OCI-M2 (cell line): Measurements from ENCODE around the gene DVL3.
"Not testable (repeated sequence)": the region's sequence is repeated elsewhere in the genome, so short reads cannot be mapped to it uniquely, and the experiment has no call there.

Experiments
- DNase-seq: peaks from one replicate; lab custom pipeline; 2025; ENCODE audit not compliant: unreplicated experiment; lab: John Stamatoyannopoulos, UW

Gene DVL3

GRCh38 chr3:184154885-184155643 lies at the start of gene DVL3:
DVL3 (plus strand) TSS chr3:184155377; CDS start chr3:184155636, 259 bp downstream.
- no peak for DNase-seq

DNA sequence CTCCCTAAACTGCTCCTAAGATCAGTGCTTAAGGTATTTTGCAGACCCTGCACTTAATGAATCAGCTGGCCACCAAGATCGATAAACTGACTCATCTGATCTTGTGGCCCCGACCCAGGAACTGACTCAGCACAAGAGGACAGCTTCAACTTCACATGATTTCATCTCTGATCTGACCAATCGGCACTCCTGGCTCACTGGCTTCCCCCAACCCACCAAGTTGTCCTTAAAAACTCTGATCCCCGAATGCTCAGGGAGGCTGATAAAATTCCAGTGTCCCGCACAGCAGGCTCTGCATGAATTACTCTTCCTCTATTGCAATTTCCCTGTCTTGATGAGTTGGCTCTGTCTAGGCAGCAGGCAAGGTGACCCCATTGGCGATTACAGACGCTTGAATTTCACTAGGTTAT lies 44.9 kb upstream of the DVL3 start:
- DNase-seq = no peak

- DNase-seq = no peak
These were observed 39.2 kb upstream of the DVL3 start for GRCh38 chr3:184116017-184116416.

DNA sequence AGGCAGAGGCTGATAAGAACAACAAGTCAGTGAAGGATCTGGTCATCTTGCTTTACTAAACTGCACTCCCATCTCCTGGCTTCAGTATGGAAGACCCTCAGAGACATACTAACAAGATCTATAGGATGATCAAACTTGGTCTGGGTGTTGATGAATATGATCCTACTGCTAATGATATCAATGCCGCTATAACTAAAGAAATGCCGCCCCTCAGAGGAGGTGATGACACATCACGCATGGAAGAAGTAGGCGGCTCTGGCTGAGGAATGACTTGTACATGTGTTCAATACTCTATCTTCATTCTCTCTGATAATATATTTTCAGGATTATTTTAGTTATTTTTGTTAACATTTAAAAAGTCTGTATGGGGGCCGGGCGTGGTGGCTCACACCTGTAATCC lies 37.5 kb upstream of the DVL3 start:
- no peak for DNase-seq

DNA sequence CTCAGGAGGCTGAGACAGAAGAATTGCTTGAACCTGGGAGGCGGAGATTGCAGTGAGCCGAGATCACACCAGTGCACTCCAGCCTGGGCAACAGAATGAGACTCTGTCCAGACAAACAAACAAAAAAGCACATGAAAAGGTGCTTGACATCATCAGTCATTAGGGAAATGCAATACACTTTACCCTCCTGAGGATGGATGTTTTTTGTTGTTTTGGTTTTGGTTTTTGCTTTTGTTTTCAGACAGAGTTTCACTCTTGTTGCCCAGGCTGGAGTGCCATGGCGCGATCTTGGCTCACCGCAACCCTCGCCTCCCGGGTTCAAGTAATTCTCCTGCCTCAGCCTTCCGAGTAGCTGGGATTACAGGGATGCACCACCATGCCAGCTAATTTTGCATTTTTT lies 34.1 kb upstream of the DVL3 start:
- DNase-seq = not testable (repeated sequence)

GRCh38 chr3:184126006-184126405 lies 29.2 kb upstream of the DVL3 start:
- DNase-seq = no peak

DNA sequence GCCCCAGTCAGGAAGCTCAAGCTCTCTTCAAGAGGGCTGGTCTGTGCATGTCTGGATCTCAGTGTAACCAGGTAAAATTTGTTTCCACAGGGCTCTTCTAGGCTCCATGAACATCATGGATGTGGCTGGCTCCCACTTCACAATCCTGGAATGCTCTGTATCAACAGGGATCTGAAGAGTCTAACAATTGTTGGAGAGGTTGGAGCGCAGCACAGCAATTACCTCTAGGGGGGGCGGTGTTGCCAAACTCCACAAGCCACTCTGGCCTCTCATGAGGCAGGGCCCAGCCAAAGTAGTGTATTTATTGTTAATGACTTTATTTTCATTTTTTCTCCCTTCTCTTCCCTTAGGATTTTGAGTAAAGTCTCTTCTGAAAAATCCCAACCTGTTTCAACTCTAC lies 26.2 kb upstream of the DVL3 start:
- no peak for DNase-seq

GRCh38 chr3:184132945-184133344 lies 22.2 kb upstream of the DVL3 start:
- DNase-seq = no peak

- DNase-seq = peak; percentile 34
These were observed 21.1 kb upstream of the DVL3 start for GRCh38 chr3:184133840-184134745.

GRCh38 chr3:184134746-184135148 lies 20.4 kb upstream of the DVL3 start:
- no peak for DNase-seq

- peak; percentile 41 for DNase-seq
These were observed 19.8 kb upstream of the DVL3 start, which contains the start of gene EIF2B5 for GRCh38 chr3:184135149-184135910. EIF2B5 (plus strand) TSS chr3:184135358; CDS start chr3:184135386, 28 bp downstream.

- DNase-seq = no peak
These were observed 19.3 kb upstream of the DVL3 start for GRCh38 chr3:184135911-184136260.

- no peak for DNase-seq
These were observed 14.7 kb upstream of the DVL3 start for GRCh38 chr3:184140436-184140835.

DNA sequence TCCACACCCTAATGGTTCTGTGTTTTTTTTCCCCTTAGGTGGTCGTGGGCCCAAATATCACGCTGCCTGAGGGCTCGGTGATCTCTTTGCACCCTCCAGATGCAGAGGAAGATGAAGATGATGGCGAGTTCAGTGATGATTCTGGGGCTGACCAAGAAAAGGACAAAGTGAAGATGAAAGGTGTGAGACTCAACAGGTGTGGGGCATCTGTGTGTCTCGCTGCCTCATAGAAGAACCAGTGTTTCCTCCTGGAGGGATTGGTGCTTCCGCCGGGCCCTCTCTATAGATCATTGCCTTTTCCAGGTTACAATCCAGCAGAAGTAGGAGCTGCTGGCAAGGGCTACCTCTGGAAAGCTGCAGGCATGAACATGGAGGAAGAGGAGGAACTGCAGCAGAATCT lies 13.0 kb upstream of the DVL3 start:
- DNase-seq = no peak

- DNase-seq = no peak
These were observed 11.8 kb upstream of the DVL3 start for GRCh38 chr3:184143327-184143726.

GRCh38 chr3:184144505-184144904 lies 10.7 kb upstream of the DVL3 start:
- no peak for DNase-seq

DNA sequence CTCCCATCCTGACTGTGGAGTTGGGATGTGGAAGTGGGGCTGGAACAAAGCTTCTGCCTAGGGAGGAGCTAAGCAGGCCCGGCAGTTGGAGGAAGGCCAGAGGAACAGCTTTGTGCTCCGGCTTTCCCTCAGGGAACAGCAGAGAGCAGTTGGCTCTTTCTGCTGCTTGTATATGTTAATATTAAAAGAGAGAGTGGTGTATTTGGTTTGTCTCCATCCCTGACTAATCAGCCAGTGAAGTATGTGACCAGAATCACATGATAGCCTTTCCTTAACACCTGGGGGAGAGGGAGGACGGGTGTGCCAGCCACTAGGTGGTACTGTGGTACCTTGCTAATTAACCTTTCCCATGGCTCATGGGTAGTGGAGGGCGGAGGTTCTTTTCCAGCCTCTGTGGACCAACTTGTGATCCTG lies 10.1 kb upstream of the DVL3 start:
- no peak for DNase-seq

GRCh38 chr3:184145751-184146270 lies 9.4 kb upstream of the DVL3 start:
- no peak for DNase-seq

DNA sequence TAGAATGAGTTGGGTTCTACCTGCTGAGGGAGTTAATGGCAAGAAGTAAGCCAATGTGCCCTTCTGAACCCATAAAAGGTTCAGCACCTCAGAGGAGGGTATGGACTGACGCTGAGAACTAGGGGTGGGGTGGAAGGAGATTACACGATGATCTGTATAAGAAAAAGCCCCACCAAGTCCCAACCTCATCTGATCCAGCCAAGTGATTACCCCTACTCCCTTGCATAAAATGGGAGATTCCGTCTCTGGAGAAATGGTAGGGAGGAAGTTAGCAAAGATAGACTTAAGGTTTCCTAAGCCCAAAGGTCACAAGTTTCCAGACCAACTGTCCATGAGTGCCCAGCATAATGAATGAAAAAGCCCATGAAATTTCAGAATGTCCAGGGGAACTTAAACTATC lies 7.1 kb upstream of the DVL3 start:
- DNase-seq = no peak

- DNase-seq = no peak
These were observed 6.1 kb upstream of the DVL3 start for GRCh38 chr3:184149123-184149522.

DNA sequence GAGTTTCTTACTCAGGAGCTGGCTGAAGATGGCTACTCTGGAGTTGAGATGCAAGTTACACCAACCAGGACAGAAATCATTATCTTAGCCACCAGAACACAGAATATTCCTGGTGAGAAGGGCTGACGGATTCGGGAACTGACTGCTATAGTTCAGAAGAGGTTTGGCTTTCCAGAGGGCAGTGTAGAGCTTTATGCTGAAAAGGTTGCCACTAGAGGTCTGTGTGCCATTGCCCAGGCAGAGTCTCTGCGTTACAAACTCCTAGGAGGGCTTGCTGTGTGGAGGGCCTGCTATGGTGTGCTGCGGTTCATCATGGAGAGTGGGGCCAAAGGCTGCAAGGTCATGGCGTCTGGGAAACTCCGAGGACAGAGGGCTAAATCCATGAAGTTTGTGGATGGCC lies 5.4 kb upstream of the DVL3 start:
- DNase-seq = not testable (repeated sequence)
